Prostate gland (tissue), 2 donors: ENCODE measurements around the gene CYFIP1. TPM values are rescaled to one million over a fixed set of nuclear protein-coding genes. Genes with fewer than 3 reads are reported as not detected.

Source experiments
- DNase-seq: peaks from one replicate; pipeline ENCODE4 v3.0.0-alpha.2; 2019; ENCODE audit warnings: low spot score
- H3K27ac ChIP-seq, 2 donors: fragments of 200-600 bp; sonication (generic); 2 replicates each; pipeline ENCODE4 v1.5.1; 2017 to 2019
- H3K27me3 ChIP-seq: fragments of 200-600 bp; sonication (generic); replicated peaks from 2 replicates; pipeline ENCODE4 v1.5.1; 2019; ENCODE audit not compliant: insufficient read depth
- H3K36me3 ChIP-seq, 2 donors: fragments of 200-600 bp; sonication (generic); 1 replicate in 1 of 2; 2 replicates in 1 of 2; pipeline versions ENCODE4 v1.5.1 to v1.8.1; 2017 to 2019
- H3K4me1 ChIP-seq: fragments of 200-600 bp; sonication (generic); replicated peaks from 2 replicates; pipeline ENCODE4 v1.5.1; 2019
- H3K4me3 ChIP-seq, 2 donors: fragments of 200-600 bp; sonication (generic); 2 replicates each; pipeline ENCODE4 v1.5.1; 2017 to 2019
- H3K9me3 ChIP-seq: fragments of 200-600 bp; sonication (generic); 2 replicates; pipeline ENCODE4 v1.5.1; 2017
- CTCF ChIP-seq, 4 experiments: fragments of 200-600 bp in 2 of 4; fragments of 450-650 bp in 2 of 4; sonication (generic) in 2 of 4; IDR thresholded peaks; 1 replicate in 3 of 4; 2 replicates in 1 of 4; pipeline ENCODE4 v1.5.1; 2016 to 2019; ENCODE audit warnings: antibody characterized with exemption in 4 of 4, mild to moderate bottlenecking in 2 of 4, moderate library complexity in 2 of 4
- POLR2A ChIP-seq: fragments of 450-650 bp; IDR thresholded peaks from one replicate; pipeline ENCODE4 v1.6.1; 2016; ENCODE audit warnings: antibody characterized with exemption, mild to moderate bottlenecking
- POLR2AphosphoS5 ChIP-seq: sonication (generic); formaldehyde crosslinking; IDR thresholded peaks from one replicate; pipeline ENCODE4 v1.6.1; 2017; ENCODE audit warnings: antibody characterized with exemption
- WGBS: methylation state at CpG from one replicate; pipeline ENCODE4 v1.1.5; 2018; 5-methylcytosine and 5-hydroxymethylcytosine counted together
- intact Hi-C: fragments of 100-400 bp; cut with DNase I; formaldehyde crosslinking; loops from one replicate; pipeline ENCODE4 v1.14.2; 2022
- total RNA-seq, 2 donors: library from RNA; depleted of rRNA; stranded (reverse); fragments of >200 nt; gene quantifications; one replicate each; pipeline ENCODE4 v1.1.0, GENCODE V29; 2016

CYFIP1 gene
- total RNA-seq, 2 donors from 2014 or later: 97.1 to 121 TPM

- peaks cover 5 to 15% of the 10 kb centered on the region in 2 donors for H3K36me3 ChIP-seq
- H3K4me1 ChIP-seq: no peaks in the 10 kb centered on the region
- 95% methylated on average over 5 of the region's 5 CpGs for WGBS
- intact Hi-C loops: no loop called here
- TF ChIP-seq CTCF (IDR thresholded peaks at IDR 0.05) (no peak), POLR2A (no peak), POLR2AphosphoS5 (no peak)
- H3K27me3 ChIP-seq: no peaks in the 10 kb centered on the region
- no peaks in the 10 kb centered on the region for H3K9me3 ChIP-seq
- no peak for DNase-seq
- H3K27ac ChIP-seq: no peak overlapping the region
- H3K4me3 ChIP-seq: no peak overlapping the region
Observed at GRCh38 chr15:22877117-22877516, 103.1 kb downstream of the CYFIP1 start.

GRCh38 chr15:22874966-22875365 lies 105.2 kb downstream of the CYFIP1 start:
- WGBS: 93% methylated on average over 7 of the region's 7 CpGs
- H3K27ac ChIP-seq: no peak overlapping the region
- intact Hi-C loops: no loop called here
- H3K4me3 ChIP-seq: no peak overlapping the region
- no peak for TF ChIP-seq POLR2AphosphoS5
- TF ChIP-seq CTCF (IDR thresholded peaks at IDR 0.05): no peak
- no peak for TF ChIP-seq POLR2A
- no peak for DNase-seq
- H3K9me3 ChIP-seq: no peaks in the 10 kb centered on the region
- H3K27me3 ChIP-seq: no peaks in the 10 kb centered on the region
- no peaks in the 10 kb centered on the region for H3K36me3 ChIP-seq
- no peaks in the 10 kb centered on the region for H3K4me1 ChIP-seq

GRCh38 chr15:22874256-22874655 lies 105.9 kb downstream of the CYFIP1 start:
- no peaks in the 10 kb centered on the region for H3K36me3 ChIP-seq
- no peak overlapping the region for H3K27ac ChIP-seq
- no peaks in the 10 kb centered on the region for H3K27me3 ChIP-seq
- no peaks in the 10 kb centered on the region for H3K4me1 ChIP-seq
- H3K4me3 ChIP-seq: no peak overlapping the region
- no peaks in the 10 kb centered on the region for H3K9me3 ChIP-seq
- 94% methylated on average over 8 of the region's 8 CpGs for WGBS
- intact Hi-C loops: no loop called here
- no peak for TF ChIP-seq POLR2AphosphoS5
- no peak for TF ChIP-seq CTCF (IDR thresholded peaks at IDR 0.05)
- TF ChIP-seq POLR2A: no peak
- no peak for DNase-seq

- Histone ChIP-seq H3K4me3 (no peak overlapping the region), H3K36me3 (no peaks in the 10 kb centered on the region), H3K9me3 (no peaks in the 10 kb centered on the region), H3K27ac (no peak overlapping the region), H3K4me1 (no peaks in the 10 kb centered on the region), H3K27me3 (no peaks in the 10 kb centered on the region)
- no peak for DNase-seq
- WGBS: 97% methylated on average over 9 of the region's 9 CpGs
- TF ChIP-seq POLR2A (no peak), POLR2AphosphoS5 (no peak), CTCF (IDR thresholded peaks at IDR 0.05) (no peak)
- intact Hi-C loops: no loop called here
Observed at GRCh38 chr15:22873841-22874240, 106.3 kb downstream of the CYFIP1 start.

GRCh38 chr15:22872936-22873701 lies 107.0 kb downstream of the CYFIP1 start:
- DNase-seq: no peak
- 78% methylated on average over 17 of the region's 17 CpGs for WGBS

More at GRCh38 chr15:22872936-22873701, 107.0 kb downstream of the CYFIP1 start:
- intact Hi-C loops: no loop called here
- Histone ChIP-seq H3K4me1 (no peaks in the 10 kb centered on the region), H3K4me3 (no peak overlapping the region), H3K27me3 (no peaks in the 10 kb centered on the region), H3K27ac (no peak overlapping the region), H3K9me3 (no peaks in the 10 kb centered on the region), H3K36me3 (no peaks in the 10 kb centered on the region)
- TF ChIP-seq POLR2AphosphoS5: no peak
- TF ChIP-seq CTCF (IDR thresholded peaks at IDR 0.05): no peak
- TF ChIP-seq POLR2A: no peak
